HG03571 (cell line): ENCODE measurements around the gene PLEKHH3.
A peak's percentile ranks its signal among the peaks of the same experiment; 100 is the strongest.

Experiments
- ATAC-seq: cut with Tn5 transposase; IDR thresholded peaks from one replicate; pipeline ENCODE4 v1.9.1; 2021; ENCODE audit not compliant: unreplicated experiment

Gene PLEKHH3

DNA sequence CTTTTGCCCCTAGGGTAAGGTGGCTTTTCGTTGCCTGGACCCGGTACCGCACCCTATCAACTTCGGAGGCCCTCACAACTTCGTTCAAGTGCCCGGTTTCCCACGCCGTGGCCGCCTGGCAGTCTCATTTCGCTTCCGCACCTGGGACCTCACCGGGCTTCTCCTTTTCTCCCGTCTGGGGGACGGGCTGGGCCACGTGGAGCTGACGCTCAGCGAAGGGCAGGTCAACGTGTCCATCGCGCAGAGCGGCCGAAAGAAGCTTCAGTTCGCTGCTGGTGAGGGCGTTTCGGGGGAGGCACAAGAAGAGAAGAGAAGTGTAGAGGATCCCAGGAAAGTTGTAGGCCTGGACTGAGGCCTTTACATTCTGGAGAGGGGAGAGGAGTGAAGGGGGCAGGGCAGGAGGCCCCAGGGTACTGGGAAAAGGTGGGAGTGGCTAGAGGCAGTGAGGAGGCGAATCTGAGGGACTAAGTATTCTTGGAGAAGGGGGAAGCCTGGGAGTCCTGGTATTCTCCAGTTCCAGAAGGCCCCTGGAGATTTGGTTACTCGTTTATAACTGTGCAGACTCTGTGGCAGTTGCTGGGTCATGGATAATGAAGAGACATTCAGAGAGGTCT, 11.0 kb upstream of the PLEKHH3 start:
- no peak for ATAC-seq

DNA sequence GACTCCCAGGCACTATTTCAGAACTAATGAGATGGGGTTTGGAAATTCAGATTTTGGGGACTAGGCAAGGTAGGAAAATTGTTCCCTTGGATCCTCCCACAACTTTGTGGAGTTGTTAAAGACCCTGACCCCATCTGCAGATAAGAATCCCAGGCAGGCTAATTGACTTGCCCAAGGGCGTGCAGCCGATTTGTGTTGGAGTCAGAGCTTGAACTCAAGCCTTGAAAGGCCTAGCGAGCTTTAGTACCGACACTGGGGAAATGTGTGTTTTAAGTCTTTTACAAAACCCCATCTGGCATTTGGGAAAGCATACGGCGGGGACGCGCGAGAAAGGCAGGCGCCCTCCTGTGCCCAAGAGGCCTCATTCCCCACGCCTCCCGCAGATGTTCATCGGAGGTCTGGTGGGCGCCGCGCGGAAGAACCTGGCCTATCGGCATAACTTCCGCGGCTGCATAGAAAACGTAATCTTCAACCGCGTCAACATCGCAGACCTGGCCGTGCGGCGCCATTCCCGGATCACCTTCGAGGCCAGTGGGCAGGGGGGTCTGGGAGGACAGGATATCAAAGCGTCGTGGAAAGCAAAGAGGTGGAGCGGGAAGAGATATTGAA, 9.8 kb upstream of the PLEKHH3 start:
- no peak for ATAC-seq

DNA sequence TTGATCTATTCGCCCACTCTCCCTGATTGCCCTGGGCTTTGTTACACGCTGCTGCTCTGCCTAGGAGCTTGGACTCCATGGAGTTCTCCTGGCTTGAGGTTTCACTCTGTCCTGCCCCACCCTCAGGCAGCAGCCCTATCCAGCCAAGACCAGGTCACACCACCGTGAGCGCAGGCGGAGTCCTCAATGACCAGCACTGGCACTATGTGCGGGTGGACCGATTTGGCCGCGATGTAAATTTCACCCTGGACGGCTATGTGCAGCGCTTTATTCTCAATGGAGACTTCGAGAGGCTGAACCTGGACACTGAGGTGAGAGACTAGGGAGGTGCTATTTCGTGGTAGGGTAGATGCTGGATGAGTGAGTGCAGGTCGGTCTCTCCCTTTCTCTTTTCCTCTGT, 9.0 kb upstream of the PLEKHH3 start:
- ATAC-seq = no peak

DNA sequence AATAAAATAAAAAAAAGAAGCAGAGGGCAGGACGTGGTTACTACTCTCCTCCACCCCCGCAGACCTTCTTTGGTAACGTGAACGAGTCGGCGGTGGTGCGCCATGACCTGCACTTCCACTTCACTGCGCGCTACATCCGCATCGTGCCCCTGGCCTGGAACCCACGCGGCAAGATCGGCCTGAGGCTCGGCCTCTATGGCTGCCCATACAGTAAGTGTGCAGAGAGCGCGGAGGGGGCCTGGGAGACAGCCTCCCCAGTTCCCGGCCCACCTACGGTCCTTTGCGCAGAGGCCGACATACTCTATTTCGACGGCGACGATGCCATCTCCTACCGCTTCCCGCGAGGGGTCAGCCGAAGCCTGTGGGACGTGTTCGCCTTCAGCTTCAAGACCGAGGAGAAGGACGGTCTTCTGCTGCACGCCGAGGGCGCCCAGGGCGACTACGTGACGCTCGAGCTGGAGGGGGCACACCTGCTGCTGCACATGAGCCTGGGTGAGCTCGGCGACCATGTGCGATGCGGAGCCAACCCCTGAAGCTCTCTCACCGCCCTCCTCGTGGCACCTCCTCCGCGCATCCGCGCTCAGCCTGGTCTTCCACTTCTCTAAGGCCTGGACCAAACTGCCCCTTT, 8.2 kb upstream of the PLEKHH3 start:
- ATAC-seq = no peak

DNA sequence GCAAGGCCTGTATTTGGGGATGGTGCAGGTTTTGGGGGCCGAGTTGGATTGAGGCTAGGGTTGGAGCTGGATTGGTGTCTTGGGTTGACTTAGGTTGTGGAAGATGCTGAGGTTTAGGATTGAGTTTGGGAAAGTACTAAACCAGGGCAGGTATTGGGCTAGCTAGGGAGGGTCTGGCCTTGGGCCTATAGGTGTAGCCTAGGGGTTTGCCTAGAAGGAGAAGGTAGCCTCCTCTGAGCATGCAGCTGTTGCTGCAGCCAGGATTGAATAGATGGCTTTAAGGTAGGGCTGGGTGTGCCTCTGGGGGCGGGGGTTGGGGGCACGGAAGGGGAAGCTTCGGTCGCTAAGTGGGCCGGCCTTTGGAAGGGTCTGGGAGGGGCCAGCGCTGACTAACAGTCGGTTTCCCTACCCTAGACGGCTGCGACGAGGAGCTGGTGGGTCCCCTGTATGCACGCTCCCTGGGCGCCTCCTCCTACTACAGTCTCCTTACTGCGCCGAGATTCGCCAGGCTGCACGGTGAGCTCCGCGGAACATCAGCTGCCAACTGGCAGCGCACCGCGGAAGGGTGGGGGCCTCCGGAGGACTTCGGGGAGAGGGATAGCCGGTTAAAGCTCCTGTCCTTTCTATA, 6.7 kb upstream of the PLEKHH3 start:
- no peak for ATAC-seq

DNA sequence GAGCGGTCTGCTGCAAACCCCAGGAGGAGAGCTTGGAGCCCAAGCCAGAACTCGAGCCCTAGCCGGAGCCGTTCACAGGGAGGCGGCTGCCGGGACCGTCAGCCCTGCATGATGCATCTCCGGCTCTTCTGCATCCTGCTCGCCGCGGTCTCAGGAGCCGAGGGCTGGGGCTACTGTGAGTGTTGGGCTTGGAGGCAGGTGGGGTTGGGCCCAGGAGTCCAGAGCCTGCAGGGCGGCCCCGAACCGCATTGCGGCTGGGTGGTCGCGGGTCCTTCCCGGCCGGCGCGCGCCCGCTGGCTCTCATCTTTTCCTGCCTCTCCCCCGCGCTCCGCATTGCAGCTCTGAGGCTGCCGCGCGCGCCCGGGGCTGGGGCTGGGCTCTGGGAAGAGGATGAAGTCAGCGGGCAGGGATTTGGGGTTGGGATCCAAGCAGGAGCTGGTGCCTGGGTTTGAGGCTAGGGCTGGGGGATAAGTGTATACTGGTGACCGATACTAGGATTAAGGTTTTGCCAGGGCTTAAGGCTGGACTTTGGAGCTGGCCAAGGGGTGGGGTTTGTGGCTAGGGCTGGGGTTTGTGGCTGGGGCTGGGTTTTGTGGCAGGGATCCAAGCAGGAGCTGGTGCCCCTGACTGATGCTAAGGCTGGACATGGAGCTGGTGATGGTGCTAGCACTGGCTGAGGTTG, 6.1 kb upstream of the PLEKHH3 start:
- no peak for ATAC-seq

DNA sequence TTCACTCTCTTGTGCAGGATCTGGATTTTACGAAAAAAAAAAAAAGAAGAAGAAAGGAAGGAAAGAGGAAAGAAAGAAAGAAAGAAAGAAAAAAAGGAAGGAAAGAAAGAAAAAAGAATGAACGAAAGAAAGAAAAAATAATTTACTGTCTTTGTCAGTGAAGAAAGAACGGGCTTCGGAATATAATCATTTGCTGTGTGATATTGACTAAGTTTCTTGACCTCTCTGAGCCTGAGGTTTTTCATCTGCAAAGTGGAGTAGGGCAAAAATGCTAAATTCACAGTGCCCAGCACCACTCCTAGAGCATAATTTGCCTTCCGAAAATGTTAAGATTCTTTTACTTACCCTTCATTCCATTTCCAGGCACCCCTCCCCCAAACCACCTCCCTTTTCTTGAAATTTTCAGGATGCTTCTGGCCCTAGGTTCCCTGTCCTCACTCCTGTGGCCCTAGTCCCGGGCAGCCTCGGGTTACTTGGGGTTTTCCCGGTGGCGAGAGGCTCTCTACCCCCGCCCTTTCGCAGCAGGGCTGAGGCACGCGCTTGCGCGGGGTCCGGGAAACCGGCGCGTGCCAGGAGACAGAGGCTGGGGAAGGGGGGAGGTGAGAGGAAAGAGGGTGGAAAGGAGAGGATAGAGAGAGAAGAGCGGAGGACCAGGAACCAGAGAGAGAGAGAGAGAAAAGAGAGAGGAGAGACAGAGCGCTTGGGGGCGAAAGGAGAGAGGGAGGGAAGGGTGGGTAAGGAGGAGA, 5.4 kb upstream of the PLEKHH3 start, which contains the start of gene CNTNAP1:
TSS of gene CNTNAP1 (plus strand) at position 556 of the 746 bp plus-strand sequence. CDS start 299 bp downstream, outside the sequence.
- no peak for ATAC-seq

DNA sequence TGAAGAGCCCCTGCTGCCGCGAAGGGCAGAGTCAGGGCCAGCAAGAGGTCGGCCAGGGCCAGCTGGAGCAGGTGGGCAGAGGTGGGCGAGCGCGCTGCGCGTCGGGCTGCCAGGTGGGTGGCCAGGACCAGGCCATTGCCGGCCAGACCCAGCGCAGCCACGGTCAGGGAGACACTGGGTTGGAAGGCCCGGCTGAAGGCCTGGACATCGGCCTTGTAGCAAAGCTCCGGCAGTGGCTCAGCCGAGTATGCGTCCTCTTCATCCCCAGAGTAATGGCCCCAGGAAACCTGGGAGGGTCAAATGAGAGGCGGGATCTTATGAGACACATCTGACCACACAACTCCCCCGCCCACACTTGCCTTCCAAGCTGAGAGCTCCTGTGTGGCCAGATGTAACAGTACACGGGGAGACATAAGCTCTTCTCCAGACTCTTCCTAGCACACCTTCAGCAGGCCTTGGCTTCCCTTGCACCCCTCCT, 3.6 kb upstream of the PLEKHH3 start:
- ATAC-seq = no peak

DNA sequence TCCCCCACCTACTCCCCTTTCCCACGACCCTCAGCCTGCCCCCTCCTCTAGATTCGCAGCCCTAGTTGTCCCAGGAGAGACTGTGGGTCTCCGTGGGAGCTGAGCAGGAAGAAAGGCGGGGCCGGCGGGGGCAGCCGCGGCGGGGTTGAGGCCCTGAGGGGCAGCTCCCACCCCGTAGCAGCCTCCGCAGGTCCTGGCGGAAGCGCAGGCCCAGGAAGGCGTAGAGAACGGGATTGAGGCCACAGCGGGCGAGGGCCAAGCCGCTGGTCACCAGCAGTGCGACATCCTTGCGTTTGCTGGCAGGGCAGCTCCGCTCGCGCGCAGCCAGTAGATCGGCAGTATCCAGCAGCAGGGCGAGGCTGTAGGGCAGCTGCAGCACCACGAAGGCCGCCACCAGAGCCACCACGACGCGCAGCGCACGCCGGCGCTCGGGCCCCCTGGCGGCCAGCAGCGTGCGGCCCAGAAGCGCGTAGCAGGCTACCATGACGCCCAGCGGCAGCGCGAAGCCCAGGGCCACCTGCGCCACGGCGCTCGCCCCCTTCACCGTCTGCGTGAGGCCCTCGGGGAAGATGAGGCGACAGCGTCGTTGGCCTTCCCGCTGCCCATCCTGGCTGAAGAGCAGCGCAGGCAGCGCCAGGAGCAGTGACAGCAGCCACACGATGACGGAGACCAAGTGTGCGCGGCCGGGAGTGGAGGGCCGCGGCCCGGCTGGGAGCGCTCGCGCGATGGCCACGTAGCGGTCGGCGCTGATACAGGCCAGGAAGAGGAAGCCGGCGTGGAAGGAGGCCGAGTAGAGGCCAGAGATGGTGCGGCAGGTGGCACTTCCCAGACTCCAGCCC, 2.9 kb upstream of the PLEKHH3 start:
- ATAC-seq = no peak

DNA sequence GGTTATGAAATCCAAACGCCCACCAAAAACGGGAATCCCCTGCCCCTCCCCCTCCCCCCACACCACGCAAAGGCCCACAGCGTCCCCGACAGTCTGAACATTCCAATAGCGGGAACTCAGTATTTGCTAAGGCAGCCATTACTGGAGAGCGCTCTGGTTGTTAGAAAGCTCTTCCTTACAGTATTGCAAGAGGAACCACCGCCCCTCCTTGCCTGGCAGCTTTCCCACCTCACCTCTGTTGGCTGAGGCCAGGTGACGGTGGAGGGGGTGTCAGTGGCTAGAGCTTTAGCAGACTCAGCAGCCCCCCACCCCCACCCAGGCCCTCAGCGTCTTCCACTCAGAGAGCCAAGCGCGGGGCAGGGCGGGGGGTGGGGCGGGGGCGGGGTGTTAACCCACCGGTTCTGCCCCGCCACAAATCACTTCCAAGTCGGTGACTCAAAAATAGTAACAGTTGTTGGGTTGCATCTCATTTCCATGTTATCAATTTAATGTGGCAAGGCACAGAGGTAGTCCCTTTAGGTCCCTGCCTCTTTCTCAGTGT, 2.2 kb upstream of the PLEKHH3 start:
- no peak for ATAC-seq

DNA sequence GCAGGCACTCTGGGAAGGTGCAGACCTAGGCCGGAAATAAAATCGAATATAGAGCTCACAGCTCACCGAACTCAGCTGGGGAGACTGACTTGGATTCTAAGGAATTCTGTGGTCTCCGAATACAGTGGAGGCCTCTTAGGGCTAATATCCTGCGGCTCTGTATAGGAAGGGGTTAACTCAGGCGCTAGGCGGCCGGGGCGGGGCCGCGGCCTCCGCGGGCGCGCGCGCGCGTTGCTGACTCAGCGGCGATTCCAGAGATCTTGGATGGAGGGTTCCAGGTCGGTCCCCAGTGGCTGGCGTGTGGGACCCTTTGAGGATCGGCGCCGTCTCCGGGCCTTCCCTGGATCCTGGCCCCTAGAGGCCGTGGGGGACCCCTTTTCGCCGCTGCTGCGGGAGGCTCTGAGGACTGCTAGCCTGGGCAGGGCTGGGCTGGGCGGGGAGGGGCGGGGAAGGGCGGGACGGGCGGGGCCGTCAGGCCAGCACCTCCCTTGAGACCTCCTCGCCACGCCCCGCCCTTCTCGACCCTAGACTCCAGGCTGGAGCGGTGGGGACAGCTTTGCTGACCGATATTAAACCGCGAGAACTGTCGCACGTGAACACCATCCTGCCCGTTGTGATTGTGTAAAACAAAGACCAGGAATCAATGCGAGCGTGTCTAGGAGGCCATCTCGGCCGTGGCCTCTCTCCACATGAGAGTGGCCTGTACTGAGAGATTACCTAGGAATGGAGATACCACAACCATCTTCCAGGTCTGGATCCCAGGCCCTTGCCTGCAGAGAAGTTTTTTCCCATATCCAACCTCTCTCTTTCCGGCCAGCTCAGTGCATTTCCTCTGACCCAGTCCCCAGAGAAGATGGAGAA, 1.4 kb upstream of the PLEKHH3 start:
- no peak for ATAC-seq

DNA sequence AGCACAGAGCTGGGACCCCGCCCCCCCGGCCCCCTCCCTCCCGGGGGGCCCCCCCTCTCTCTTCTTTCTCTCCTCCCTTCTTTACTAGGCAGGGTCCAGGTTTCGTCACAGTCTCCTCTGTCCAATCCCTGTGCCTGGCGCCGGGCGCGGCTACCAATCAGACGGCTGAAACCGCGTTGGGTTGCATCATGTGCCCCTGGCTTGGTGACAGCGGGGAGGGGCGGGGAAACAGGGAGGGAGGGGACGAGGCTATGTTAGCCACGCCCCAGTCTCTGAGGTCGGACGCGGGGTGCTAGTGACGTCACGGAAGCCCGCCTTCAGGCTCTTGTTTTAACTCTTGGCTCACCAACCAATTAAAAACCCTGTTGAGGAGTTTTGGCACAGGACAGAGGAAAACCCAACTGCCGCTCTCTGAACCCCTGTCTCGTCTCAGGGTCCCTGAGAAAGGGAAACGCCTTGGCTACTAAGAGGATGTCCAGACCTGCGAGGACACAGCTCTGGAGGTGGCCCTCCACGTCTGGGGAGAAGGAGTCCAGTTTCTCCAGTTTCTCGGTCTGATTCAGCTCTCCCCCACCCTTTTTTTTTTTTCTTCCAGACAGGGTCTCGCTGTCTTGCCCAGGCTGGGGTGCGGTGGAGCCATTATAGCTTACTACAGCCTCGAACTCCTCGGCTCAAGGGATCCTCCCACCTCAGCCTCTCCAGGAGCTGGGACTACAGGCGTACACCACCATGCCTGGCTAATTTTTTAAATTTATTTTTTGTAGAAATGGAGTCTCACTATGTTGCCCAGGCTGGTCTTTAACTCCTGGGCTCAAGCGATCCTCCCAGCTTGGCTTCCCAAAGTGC, 441 bp upstream of the PLEKHH3 start:
- peak; percentile 59 for ATAC-seq

DNA sequence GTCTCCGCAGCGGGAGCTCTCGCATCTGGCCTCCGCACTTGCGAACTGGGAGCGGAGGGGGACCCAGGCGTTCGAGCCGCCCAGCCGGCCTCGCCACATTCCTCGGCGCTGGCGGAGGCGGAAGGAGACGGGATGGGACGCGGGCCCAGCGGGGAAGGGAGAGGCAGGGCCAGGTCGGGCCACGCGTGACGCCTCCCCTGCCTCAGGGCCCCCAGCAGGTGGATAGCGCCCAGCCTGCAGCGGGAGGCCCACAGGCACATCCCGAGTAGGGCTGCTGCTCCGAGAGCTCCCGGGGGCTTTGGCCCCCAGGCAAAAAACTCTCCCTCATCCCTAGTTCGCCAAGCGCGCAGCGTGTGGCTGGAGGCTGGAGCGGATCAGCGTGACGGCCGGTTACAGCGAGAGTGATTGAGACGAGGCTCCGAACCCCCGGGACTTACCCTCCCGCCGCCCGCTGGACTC, 800 bp downstream of the PLEKHH3 start:
- ATAC-seq = no peak

DNA sequence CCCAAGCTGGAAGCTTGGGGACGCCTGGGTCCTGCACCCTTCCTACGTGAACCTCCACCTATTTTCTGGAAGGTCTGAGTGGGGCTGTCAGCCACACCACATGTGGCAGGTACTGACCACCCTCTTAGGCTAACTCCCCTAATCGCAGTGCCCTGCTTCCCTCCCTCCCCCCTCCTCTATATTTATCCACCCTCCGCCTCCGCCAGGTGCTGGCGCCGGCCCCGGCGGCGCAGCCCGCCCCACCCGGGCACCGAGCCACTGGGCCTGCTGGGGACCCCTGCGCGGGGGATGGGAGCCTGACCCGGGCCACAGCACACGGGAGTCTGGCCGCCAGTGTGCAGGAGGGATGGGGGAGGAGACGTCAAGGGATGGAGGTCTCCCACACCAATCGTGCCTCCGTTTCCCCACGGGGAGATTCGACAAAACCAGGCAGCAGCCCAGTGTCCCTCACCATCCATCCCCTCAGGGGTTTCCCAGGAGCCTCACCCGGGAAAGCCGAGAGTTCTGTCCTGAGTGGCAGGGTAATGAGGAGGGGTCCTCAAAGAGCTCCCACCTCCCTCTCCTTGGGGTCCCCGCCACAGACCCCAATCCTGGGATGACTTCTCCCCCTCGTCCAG, 1.3 kb downstream of the PLEKHH3 start:
- ATAC-seq = no peak

DNA sequence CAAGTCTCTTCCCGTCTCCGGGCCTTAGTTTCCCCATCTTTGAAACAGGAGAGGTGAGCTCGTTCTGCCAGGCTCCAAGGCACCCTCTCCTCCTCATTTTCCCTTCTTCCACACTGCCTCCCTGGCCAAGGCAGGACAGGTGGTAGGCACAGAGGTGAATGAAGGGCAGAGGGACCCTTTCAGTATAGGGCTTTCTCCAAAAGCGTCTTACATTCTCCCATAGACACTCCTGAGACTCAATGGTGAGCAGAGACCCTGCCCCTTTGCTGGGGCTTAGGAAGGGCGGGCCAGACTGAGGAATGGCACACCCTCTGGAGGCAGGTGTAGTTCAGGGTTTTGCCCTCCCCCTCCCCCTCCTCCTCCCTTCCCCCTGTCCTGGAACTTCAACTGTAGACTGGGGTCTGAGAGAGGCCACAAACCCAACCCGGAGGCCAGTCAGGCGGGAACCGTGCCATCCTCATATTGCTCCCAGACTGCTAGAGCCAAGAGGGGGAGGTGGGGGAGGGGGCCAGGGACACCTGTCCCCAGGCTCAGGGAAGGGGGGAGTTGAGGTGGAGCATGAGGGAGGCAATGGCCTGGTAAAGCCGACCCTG, 1.9 kb downstream of the PLEKHH3 start:
- no peak for ATAC-seq

DNA sequence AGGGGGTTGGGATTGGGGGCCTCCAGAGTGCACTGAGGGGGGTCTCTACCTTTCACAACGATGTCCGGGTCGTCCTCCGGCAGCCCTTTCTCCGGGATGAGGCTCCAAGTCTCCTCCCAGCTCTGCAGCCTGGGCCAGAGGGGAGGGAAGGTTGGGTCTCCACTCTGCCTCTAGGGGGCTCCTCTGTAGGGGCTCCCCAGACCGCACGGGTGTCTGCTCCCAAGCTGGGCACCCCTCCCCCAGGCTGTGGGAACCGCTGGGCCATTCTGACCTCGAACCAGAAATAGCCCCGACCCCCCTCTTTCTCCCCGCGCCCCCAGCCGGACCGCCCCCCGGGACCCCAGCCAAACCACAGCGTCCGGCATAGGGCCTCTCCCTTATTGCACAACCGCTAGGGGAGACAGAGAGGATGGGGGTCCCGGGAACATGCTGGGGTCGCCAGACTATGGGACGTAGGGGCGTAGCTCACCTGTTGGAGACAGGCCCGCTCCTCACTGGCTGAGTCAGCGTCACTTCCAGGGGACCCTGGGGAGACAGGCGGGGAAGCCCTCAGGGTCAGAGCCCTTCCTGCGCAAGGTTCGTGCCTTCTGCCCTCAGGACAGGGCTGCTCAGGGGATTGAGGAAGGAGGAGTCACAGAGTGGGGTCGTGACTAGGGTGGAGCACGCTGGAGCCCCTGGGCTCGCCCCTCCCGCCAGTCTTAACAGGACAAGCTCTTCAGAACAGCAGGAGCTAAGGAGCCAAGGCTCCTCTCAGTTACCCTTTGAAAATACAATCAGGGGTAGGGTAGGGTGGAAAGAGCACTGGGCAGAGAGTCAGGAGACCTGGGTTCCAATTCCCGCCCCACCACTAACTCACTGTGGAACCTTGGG, 2.7 kb downstream of the PLEKHH3 start:
- no peak for ATAC-seq
